NCI-H2196 treated with DMSO at 0.1 percent for 48 hours (cell line): ENCODE results near the gene RPS6KA3.
"Not testable (repeated sequence)": the region's sequence is repeated elsewhere in the genome, so short reads cannot be mapped to it uniquely, and the experiment has no call there.

ENCODE experiments used
- DNase-seq: peaks from one replicate; lab custom pipeline; 2025; ENCODE audit not compliant: unreplicated experiment; lab: John Stamatoyannopoulos, UW

RPS6KA3 gene

DNA sequence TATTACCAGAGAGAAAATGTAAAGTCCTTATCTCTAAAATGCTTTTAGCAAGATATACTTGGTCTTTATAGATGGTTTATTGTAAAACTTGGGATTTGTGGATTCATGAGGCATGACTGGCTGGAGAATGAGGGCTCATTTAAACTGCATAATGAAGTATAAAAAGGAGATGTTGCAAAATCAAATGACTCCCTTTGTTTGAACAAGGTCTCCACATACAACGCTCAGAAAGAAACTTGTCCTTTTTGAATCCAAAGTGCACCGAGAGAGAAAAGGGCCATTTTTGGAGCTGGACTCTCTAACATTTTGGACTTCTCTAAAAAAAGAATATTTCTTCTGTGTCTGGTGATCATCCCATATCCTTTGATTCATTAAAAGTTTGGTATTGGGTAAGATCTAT lies 117.4 kb downstream of the RPS6KA3 start:
- no peak for DNase-seq

- DNase-seq, result no peak
Observed at GRCh38 chrX:20147561-20147960, 119.1 kb downstream of the RPS6KA3 start.

GRCh38 chrX:20144491-20144890 lies 122.2 kb downstream of the RPS6KA3 start:
- DNase-seq, result no peak

DNA sequence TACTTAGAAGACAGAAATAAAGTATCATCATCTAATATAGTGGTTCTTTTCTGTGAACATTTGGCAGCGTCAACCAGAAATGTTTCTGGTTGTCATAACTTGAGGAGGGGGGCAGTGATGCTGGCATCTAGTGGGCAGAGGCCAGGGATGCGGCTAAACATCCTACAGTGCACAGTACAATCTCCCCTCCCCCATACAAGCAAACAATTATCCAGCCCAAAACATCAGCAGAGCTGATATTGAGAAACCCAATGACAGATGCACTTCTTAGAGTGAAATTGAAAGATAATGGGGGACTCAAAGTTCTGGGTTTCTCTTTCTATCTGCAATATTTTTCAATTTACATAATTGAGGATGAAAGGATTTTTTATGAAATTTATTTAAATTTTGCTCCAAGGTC lies 123.1 kb downstream of the RPS6KA3 start:
- DNase-seq, result no peak

DNA sequence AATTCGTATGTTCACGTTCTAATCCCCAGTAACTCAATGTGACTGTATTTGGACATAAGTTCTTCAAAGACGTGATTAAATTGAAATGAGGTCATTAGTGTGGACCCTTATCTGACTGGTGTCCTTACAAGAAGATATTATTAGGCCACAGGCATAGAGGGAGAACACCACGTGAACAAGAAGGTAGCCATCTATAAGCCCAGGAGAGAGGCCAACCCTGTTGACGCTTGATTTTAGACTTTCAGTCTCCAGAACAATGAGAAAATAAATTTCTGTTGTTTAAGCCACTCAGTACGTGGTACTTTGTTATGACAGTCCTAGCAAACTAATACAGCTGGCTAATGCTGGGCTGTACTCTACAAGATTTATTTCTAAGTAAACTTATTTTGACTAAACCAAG lies 123.6 kb downstream of the RPS6KA3 start:
- no peak for DNase-seq

DNA sequence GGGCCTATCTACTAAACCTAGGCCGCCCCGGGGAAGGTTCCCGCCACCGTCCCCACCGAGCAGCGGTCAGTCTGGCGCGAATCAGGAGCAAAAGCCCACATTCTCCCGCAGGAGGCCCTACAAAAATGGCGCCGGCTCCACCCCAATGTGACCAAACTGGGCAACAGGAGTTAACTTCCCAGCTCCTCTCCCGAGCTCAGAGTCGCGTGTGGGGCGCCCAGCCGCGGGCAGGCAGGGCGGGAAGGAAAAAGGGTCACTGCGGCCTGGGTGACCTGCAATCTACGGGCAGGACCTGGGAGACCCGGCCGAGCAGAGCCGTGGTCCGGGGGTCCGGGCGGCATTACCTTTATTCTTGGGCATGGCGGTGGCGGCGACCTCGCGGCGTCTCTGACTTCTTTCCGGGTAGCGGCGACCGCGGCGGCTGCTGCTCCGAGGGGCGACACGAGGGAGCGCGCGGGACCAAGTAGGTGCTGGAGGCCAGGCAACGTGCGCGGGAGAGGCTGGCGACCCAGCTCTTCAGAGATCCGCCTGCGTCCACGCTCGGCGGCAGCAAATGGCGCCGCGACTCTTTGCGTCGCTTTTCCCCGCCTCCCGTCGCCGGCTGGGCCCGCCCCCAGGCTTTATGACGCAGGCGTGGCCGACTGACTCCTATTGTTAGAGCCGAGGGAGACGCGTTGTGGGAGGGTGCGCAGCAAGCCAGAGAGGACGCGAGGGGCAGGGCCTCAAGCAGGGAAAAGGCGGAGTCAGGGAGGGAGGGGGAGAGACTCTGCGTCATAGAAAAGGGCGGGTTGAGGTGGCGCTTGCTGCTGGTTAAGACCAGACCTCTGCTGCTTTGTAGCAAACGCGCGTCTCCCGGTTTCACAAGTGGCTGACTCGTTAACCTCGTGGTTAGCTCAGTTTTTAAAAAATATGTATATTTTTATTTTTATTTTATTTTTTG lies 125.2 kb downstream of the RPS6KA3 start, which contains the start of gene EIF1AX:
TSS of gene EIF1AX (minus strand) at position 558 of the 940 bp plus-strand sequence. CDS start at position 360, 198 bp downstream.
- DNase-seq, result peak; percentile 87

- DNase-seq, result no peak
Observed at GRCh38 chrX:20140420-20140819, 126.3 kb downstream of the RPS6KA3 start.

DNA sequence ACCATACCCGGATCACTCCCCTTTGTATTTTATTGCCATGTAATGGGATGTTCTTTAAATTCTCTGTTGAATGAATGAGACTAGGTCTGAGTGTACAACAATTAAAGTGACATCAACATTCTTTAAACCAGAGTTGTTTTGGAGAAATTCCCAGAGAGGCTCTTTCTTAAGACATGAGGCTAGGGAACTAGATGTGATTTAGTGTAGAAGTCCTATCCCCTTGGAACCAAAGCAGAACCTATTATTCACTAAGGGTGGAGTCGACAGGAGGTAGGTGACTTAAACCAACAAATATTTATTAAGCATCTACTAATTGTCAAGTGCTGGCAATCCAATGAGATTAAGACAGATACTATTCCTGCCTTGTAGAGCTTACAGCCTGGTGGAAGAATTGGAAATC lies 126.7 kb downstream of the RPS6KA3 start:
- no peak for DNase-seq

DNA sequence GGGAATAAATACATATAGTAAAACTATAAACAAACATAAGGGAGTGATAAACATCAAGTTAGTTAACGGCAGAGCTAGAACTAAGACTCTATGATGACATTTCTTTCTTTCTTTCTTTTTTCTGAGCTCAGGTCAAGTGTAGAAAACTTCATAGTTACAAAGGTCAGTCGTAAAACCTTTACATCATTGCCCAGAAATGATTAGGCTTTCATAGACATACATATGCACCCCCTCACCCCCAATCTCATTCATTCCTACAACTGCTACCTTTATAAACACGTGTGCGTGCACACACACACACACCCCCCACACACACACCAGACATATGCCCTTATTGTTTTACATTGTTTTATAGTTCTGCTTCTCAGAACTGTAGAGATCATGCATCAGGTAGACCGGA lies 130.8 kb downstream of the RPS6KA3 start:
- DNase-seq, result no peak

- DNase-seq, result no peak
Observed at GRCh38 chrX:20132666-20133065, 134.0 kb downstream of the RPS6KA3 start.

DNA sequence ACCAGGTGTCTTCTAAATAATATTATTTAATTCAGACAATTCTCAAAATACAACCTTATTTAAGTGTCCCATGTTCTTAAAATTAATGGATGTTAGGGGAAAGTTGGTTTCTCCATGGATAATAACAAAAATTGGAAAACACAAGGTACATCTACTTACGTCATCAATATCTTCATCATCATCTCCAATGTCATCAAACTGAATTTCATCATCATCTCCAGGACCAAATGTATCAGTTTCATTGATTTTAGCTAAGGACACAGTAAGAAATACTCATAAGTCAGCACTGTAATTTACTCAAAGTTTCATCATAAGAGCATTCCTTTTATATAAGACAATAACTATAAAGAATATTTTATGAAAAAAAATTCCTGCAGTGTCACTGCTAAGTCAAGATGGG lies 136.4 kb downstream of the RPS6KA3 start:
- DNase-seq, result no peak

DNA sequence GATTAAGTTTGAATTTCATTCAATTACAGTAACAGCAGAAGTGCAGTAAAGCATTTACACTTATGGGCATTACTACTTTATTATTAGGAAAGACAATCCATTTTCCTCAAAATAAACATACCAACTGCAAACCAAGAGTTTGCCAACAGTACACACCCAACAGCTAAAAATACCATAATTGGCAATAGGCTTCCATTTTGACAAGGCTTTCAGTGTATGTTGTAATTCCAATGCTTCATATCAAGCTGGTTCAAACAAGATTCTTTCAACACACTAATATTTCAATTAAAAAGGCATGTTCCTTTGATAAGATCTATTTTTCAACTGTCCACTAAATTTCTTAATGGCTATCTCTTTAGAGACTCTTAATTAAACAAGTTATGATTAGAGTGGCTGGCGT lies 137.2 kb downstream of the RPS6KA3 start:
- DNase-seq, result no peak

DNA sequence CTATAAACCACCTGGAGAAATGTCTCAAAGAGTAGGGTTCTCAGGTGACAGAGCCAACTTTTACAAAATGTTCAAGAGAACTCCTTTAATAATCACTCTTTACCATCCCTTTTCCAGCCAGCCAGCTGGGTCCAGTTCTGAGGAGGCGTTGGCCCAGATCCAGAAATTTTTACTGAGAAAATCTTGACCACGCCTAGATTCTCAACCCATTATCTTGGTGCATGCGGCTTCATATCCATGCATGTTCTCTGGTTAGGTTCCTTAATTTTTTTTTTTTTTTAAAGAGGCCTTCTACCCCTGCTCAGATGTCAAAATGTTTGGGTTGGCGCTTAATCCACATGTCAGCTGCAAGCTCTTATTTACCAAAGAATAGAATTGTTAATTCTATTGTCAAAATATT lies 138.0 kb downstream of the RPS6KA3 start:
- DNase-seq, result no peak

DNA sequence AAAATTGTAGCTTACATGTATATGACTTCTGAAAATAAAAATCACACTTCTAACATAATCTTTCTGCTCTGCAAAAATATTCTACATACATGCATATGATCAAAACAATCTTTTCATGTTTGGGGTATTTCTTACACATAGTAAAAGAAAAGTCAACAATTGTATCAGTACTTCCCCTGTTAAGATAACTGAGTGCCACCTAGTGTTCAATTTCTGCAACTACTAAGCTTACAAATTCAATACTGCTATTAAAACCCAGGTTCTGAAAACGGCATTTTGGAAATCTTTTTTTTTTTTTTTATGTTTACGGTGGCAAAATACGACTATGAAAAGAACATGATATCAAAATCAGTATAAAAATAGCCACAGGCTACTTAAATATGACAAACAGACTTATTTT lies 139.3 kb downstream of the RPS6KA3 start:
- DNase-seq, result not testable (repeated sequence)

- not testable (repeated sequence) for DNase-seq
Observed at GRCh38 chrX:20126833-20127232, 139.9 kb downstream of the RPS6KA3 start.

- no peak for DNase-seq
Observed at GRCh38 chrX:20124964-20125363, 141.7 kb downstream of the RPS6KA3 start.

DNA sequence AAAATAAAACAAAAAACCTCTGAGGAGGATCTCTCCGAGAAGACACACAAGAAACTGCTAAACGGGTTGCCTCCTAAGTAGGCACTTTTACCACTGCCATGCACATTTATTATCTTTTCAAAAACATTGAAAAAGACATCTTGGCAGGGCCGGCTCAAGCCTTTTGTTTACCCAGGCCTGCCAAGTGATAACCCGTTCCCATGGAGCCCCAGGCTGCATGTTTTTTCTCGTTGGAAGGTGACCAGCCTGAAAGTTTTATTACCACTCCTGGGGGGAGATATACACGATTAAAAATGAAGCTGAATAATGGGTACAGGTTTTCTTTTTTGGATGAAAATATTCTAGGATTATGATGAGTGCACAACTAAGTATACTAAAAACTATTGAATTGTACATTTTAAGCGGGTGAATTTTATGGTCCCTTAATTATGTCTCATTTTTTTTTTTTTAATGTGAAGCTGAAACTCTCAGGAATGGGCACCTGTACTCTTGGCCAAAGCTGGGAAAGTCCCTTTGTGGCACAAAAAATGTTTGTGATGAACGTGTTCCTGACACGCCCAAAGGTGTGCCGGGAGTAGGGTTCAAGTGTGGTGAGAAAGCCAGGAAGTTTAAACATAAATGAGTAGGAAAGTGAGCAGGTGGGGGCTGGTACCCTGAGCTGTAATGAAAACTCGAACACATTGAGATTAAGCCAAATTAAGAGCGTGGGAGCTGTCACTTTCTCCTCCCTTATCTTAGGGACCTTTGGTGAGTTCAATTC lies 148.5 kb downstream of the RPS6KA3 start:
- DNase-seq, result peak; percentile 0

DNA sequence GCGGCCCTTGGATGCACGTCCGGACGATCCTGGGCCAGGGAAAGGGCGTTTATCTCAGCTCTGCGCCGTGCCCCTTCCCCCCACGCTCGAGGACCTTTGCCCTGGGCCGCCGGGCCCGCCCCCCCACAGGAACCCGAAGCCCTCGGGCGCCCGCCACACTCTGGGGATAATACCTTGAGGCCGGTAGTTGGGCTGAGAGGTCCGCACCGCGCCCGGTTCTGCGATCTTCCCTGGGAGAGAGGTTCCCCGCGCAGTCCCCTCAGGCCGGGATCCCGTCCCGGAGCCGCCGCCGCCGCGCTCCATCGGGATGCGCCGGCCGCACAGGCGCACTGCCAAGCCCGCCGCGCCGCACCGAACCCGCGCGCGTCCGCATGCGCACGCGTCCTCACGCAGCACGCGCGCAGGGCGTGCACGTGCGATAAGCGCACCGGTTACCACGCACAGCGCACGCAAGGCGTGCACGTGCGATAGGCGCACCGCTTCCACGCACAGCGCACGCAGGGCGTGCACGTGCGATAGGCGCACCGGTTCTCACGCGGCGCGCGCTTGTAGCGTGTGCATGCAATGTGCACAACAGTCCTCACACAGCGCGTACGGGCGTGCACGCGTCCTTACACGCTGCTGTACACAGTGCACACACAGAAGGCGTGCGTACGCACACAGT lies 150.0 kb downstream of the RPS6KA3 start, which contains the start of gene MAP7D2:
TSS of gene MAP7D2 (minus strand) at position 331 of the 664 bp plus-strand sequence. CDS start at position 303, 28 bp downstream.
- no peak for DNase-seq

DNA sequence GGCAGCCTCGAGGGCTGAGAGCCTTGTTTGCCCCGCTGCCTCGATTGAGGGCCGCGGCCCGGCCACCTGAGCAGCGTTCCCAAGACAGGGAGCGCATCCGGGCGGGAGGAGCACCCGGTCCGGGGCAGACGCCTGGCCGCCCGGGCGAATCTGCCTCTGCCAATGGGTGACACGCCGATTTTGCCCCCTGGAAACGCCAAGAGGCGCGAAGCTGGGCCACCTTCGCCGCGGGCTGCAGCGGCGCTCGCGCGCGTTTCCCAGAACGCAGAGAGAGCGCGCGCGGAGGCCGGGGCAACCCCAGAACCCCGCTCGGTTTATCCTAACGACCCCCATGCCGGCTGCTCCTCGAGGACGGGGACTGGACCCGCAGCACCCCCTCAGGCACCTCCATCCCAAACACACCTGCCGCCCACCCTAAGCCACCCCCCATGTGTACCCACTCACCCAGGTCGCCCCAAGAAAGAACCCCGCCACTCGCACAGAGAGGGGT lies 150.6 kb downstream of the RPS6KA3 start:
- no peak for DNase-seq

DNA sequence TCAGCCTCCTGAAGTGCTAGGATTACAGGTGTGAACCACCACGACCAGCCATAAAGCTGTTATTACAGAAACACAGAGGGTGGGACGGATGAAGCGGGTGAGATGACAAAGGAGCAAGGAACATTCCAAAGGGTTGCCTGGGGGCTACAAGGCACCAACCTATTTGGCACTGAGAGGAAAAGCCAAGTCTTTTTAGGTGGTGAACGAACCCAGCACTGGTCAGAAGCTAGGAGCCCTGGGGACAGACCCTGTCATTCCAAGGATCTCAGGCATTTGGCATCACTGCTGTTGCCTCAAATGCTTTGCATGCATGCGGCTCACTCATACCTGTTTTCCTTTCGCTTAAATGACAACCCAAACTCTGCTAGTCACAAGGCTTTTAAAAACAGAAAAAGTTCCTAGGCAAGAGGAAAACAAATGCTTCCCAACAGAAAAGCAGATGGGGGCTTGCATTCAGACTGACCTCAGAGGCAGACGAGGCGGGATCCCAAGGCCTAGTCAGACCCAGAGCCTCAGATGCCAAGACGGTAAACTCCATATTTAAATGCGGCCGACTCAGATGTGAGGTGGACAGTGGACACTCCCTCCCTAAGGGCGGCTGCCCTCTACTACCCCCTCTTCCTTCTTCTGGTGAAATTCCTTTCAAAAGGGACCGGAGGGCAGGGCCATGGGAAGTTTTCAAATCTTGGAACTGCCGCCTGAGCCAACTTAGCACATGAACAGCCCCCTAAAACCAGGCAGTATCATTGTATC lies 154.5 kb downstream of the RPS6KA3 start:
- DNase-seq, result no peak
